PC-9 (cell line): ENCODE data around the gene MPHOSPH6. TPM values are rescaled to one million over a fixed set of nuclear protein-coding genes. Genes with fewer than 3 reads are reported as not detected.
A peak's percentile ranks its signal among the peaks of the same experiment; 100 is the strongest.

Experiments
- BruUV-seq: library from RNA; stranded (reverse); fragments of 400-500 nt; replicated peaks from 2 replicates; lab custom pipeline; 2021; lab: Mats Ljungman, UMichigan
- CTCF ChIA-PET: fragments of 300-600 bp; sonication (Branson Sonifier 250); formaldehyde crosslinking; loops from one replicate; lab custom pipeline; 2022; ENCODE audit warnings: antibody characterized with exemption; lab: Charles Lee
- POLR2A ChIA-PET: fragments of 300-600 bp; sonication (Branson Sonifier 250); formaldehyde crosslinking; loops from one replicate; lab custom pipeline; 2022; ENCODE audit warnings: antibody characterized with exemption; ENCODE audit not compliant: unreplicated experiment; lab: Charles Lee
- DNase-seq, 2 experiments: peaks; one replicate each; pipeline versions ENCODE4 v3.0.0 to v3.0.0-alpha.2; 2015 to 2022; ENCODE audit warnings: mixed read lengths in 1 of 2
- H2AFZ ChIP-seq: fragments of 200-600 bp; sonication (generic); 2 replicates; pipeline ENCODE4 v1.8.1; 2017; ENCODE audit warnings: antibody characterized with exemption
- H3F3A ChIP-seq: fragments of 200-600 bp; sonication (generic); 2 replicates; pipeline ENCODE4 v1.8.1; 2017; ENCODE audit warnings: antibody characterized with exemption, mild to moderate bottlenecking, low read depth; ENCODE audit not compliant: insufficient read depth
- H3K27ac ChIP-seq: fragments of 200-600 bp; sonication (generic); 2 replicates; pipeline ENCODE4 v1.6.1; 2016; ENCODE audit warnings: mixed run types
- H3K27me3 ChIP-seq: fragments of 200-600 bp; sonication (generic); 2 replicates; pipeline ENCODE4 v1.6.1; 2016; ENCODE audit warnings: low read depth, mixed run types; ENCODE audit not compliant: insufficient read depth
- H3K36me3 ChIP-seq: fragments of 200-600 bp; sonication (generic); 2 replicates; pipeline ENCODE4 v1.6.1; 2016; ENCODE audit warnings: low read depth, mixed run types
- H3K4me1 ChIP-seq: fragments of 200-600 bp; sonication (generic); replicated peaks from 2 replicates; pipeline ENCODE4 v1.6.1; 2016; ENCODE audit warnings: mixed run types; ENCODE audit not compliant: insufficient read depth
- H3K4me2 ChIP-seq: fragments of 200-600 bp; sonication (generic); 2 replicates; pipeline ENCODE4 v1.6.1; 2017; ENCODE audit warnings: mixed run types
- H3K4me3 ChIP-seq: fragments of 200-600 bp; sonication (generic); 2 replicates; pipeline ENCODE4 v1.6.1; 2016; ENCODE audit warnings: mixed run types
- H3K79me2 ChIP-seq: fragments of 200-600 bp; sonication (generic); 2 replicates; pipeline ENCODE4 v1.6.1; 2017; ENCODE audit warnings: low read depth, mixed run types
- H3K9me2 ChIP-seq: fragments of 200-600 bp; sonication (generic); 2 replicates; pipeline ENCODE4 v1.8.1; 2017; ENCODE audit warnings: mild to moderate bottlenecking; ENCODE audit not compliant: insufficient read depth
- H3K9me3 ChIP-seq: fragments of 200-600 bp; sonication (generic); 2 replicates; pipeline ENCODE4 v1.8.1; 2016; ENCODE audit warnings: low read depth; ENCODE audit not compliant: insufficient read depth
- H4K20me1 ChIP-seq: fragments of 200-600 bp; sonication (generic); 2 replicates; pipeline ENCODE4 v1.8.1; 2017; ENCODE audit not compliant: insufficient read depth
- EZH2 ChIP-seq: fragments of 200-600 bp; sonication (generic); IDR thresholded peaks from 2 replicates; pipeline ENCODE4 v1.8.0; 2017; ENCODE audit warnings: antibody characterized with exemption, low read depth
- intact Hi-C: fragments of 100-400 bp; cut with micrococcal nuclease; formaldehyde crosslinking; loops from one replicate; pipeline ENCODE4 v1.10.0; 2022; ENCODE audit not compliant: unreplicated experiment
- total RNA-seq: library from RNA; stranded (reverse); gene quantifications from 2 replicates; pipeline ENCODE4 v1.2.3, GENCODE V29; 2021
- TF ChIP-seq, protein P1 (sequence below): fragments of 200-600 bp; sonication (generic); conservative IDR thresholded peaks from 2 replicates; pipeline ENCODE4 v1.6.1; 2017; ENCODE audit warnings: mixed run types, antibody characterized with exemption, mild to moderate bottlenecking, moderate library complexity

Gene MPHOSPH6
- total RNA-seq, 1 experiment from 2014 or later, result 15.2 TPM

DNA sequence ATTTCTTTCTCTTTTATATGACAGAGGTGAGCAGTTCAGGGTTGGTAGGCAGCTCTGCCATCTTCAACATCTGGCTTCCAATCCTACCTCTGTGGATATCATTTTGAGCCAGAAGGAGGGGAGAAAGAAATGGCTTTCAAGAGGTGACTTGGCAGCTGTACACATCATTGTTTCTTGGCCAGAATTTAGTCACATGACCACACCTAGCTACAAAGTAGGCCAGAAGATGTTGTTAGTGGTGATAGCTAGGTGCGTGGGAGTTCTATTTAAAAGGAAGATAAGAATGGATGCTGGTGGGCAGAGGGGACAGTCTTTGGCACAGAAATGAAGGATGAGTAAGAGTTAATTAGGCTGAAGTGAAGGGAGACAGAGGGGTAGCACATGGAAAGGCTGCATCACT, 29.2 kb upstream of the MPHOSPH6 start:
- H3K4me1 ChIP-seq, result peaks cover 4% of the 10 kb centered on the region; the same call in 1 of the 2 replicates
- POLR2A ChIA-PET, result no interaction called here
- DNase-seq, result no peak
- no peak overlapping the region for H3K4me3 ChIP-seq
- no peak overlapping the region for H3K27ac ChIP-seq
- no peaks in the 10 kb centered on the region for H3K9me3 ChIP-seq
- no TSS peak for BruUV-seq
- H3K4me2 ChIP-seq, result no peak overlapping the region
- no peak overlapping the region for H2AFZ ChIP-seq
- intact Hi-C loops, result no loop called here
- H4K20me1 ChIP-seq, result no peaks in the 10 kb centered on the region
- no peaks in the 10 kb centered on the region for H3K36me3 ChIP-seq
- H3K9me2 ChIP-seq, result no peaks in the 10 kb centered on the region
- no peaks in the 10 kb centered on the region for H3K27me3 ChIP-seq
- H3F3A ChIP-seq, result no peaks in the 10 kb centered on the region
- no peak for TF ChIP-seq EZH2
- TF ChIP-seq, protein P1, sequence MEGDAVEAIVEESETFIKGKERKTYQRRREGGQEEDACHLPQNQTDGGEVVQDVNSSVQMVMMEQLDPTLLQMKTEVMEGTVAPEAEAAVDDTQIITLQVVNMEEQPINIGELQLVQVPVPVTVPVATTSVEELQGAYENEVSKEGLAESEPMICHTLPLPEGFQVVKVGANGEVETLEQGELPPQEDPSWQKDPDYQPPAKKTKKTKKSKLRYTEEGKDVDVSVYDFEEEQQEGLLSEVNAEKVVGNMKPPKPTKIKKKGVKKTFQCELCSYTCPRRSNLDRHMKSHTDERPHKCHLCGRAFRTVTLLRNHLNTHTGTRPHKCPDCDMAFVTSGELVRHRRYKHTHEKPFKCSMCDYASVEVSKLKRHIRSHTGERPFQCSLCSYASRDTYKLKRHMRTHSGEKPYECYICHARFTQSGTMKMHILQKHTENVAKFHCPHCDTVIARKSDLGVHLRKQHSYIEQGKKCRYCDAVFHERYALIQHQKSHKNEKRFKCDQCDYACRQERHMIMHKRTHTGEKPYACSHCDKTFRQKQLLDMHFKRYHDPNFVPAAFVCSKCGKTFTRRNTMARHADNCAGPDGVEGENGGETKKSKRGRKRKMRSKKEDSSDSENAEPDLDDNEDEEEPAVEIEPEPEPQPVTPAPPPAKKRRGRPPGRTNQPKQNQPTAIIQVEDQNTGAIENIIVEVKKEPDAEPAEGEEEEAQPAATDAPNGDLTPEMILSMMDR, result no peak
- CTCF ChIA-PET, result no interaction called here
- H3K79me2 ChIP-seq, result no peaks in the 10 kb centered on the region

DNA sequence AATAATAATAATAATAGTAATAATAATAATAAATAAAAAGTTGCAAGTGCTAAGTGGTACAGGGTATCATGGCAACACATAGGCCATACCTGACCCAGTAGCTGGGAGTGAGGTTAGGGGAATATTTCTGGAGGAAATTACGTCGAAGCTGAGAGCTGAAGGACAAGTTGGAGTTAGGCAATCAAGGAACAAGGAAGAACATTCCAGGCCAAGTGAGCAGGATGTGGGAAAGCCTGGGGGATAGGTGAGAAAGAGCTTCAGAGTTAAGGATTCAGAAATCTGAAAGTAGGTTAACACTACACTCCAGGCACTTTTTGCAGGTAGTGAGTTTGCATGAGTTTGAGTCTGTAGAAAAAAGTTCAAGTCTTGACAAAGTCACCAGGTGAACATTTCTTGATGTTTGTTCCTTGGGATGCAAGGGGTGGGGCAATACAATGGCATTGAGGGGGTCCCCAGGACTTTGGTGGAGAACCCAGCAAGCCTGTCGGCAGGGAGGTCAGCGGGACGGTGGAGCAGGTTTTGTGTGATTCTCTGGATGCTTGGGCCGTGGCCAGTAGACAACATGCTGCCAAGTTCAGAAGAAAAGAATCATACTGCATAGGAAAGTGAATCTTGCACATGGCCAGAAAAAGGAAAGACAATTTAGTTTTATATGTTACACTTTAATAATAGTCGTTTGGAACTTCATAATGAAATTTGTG, 27.7 kb upstream of the MPHOSPH6 start:
- no peaks in the 10 kb centered on the region for H3K27me3 ChIP-seq
- no TSS peak for BruUV-seq
- no peaks in the 10 kb centered on the region for H3K79me2 ChIP-seq
- TF ChIP-seq EZH2, result no peak
- TF ChIP-seq, protein P1, result no peak
- peaks cover 4% of the 10 kb centered on the region; the same call in 1 of the 2 replicates for H3K4me1 ChIP-seq
- no peak overlapping the region for H3K27ac ChIP-seq
- intact Hi-C loops, result no loop called here
- no peaks in the 10 kb centered on the region for H3K9me3 ChIP-seq
- H2AFZ ChIP-seq, result no peak overlapping the region
- H3K36me3 ChIP-seq, result no peaks in the 10 kb centered on the region
- ChIA-PET CTCF (no interaction called here), POLR2A (no interaction called here)
- no peaks in the 10 kb centered on the region for H4K20me1 ChIP-seq
- H3F3A ChIP-seq, result no peaks in the 10 kb centered on the region
- H3K4me2 ChIP-seq, result peak overlapping the region; percentile 20; the same call in 1 of the 2 replicates
- peak in 1 of 2 experiments; percentile 76 for DNase-seq
- H3K4me3 ChIP-seq, result no peak overlapping the region
- H3K9me2 ChIP-seq, result no peaks in the 10 kb centered on the region

DNA sequence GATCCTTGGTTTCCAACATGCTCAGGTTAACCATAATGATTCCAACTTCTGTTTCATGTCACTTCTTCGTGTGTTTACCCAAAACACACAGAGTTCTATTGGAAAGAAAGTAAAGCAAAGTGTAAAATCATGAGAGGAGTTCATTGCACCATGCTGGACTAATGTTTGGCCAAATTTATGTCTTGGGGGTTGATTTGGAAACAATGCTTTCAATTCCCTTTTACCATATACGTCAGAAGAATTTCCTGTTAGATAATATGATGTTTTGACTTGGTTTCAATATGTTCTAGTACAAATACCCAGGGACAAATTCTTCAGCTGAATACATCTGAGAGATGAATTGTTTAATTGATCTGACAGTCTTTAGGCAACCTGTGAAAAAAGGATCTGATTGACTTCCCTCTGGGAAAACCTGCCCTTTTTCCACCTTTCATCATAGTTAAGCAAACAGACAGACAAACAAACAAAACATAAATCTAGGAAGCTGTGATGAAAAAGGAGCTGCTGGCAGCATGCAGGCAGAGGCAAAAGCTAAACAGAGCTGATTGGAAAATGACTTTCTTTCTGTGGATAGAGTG, 26.0 kb upstream of the MPHOSPH6 start:
- H3K27ac ChIP-seq, result no peak overlapping the region
- H3K9me2 ChIP-seq, result no peaks in the 10 kb centered on the region
- no peak for TF ChIP-seq EZH2
- TF ChIP-seq, protein P1, result no peak
- no peaks in the 10 kb centered on the region for H3K36me3 ChIP-seq
- no peaks in the 10 kb centered on the region for H3K27me3 ChIP-seq
- ChIA-PET POLR2A (no interaction called here), CTCF (no interaction called here)
- no peaks in the 10 kb centered on the region for H3K79me2 ChIP-seq
- H2AFZ ChIP-seq, result no peak overlapping the region
- no peak overlapping the region for H3K4me2 ChIP-seq
- H3K4me1 ChIP-seq, result peaks cover 4% of the 10 kb centered on the region; the same call in 1 of the 2 replicates
- no peak overlapping the region for H3K4me3 ChIP-seq
- no TSS peak for BruUV-seq
- no peaks in the 10 kb centered on the region for H3K9me3 ChIP-seq
- intact Hi-C loops, result no loop called here
- no peak for DNase-seq
- H3F3A ChIP-seq, result no peaks in the 10 kb centered on the region
- H4K20me1 ChIP-seq, result no peaks in the 10 kb centered on the region
